CD14-positive monocyte (primary cell): ENCODE measurements around the gene RABAC1. TPM values are rescaled to one million over a fixed set of nuclear protein-coding genes. Genes with fewer than 3 reads are reported as not detected.
A peak's percentile ranks its signal among the peaks of the same experiment; 100 is the strongest.

Source experiments
- DNase-seq, 3 donors: peaks; one replicate each; pipeline ENCODE4 v3.0.0-alpha.2; 2011 to 2022
- H2AFZ ChIP-seq: 2 replicates; pipeline ENCODE4 v1.6.0; 2012; ENCODE audit warnings: mild to moderate bottlenecking, low read depth, low read length, inconsistent platforms; ENCODE audit not compliant: insufficient read depth, poor library complexity, severe bottlenecking
- H3K27ac ChIP-seq, 2 donors: 1 replicate in 1 of 2; 2 replicates in 1 of 2; pipeline ENCODE4 v1.5.1; 2012 to 2013; ENCODE audit warnings: low read length in 2 of 2, control low read depth in 1 of 2, inconsistent platforms in 1 of 2, low read depth in 1 of 2, mild to moderate bottlenecking in 1 of 2
- H3K27me3 ChIP-seq, 2 donors: one replicate each; pipeline versions ENCODE4 v1.6.0 to v1.6.1; 2011 to 2013; ENCODE audit warnings: low read length in 2 of 2; ENCODE audit not compliant: control insufficient read depth in 2 of 2, insufficient read depth in 2 of 2
- H3K36me3 ChIP-seq, 2 donors: replicated peaks in 1 of 2; 1 replicate in 1 of 2; 2 replicates in 1 of 2; pipeline versions ENCODE4 v1.5.1 to v1.6.1; 2012 to 2013; ENCODE audit warnings: low read length in 2 of 2, control low read depth in 1 of 2, inconsistent platforms in 1 of 2, mild to moderate bottlenecking in 1 of 2; ENCODE audit not compliant: insufficient read depth in 2 of 2, control insufficient read depth in 1 of 2
- H3K4me1 ChIP-seq, 2 donors: 1 replicate in 1 of 2; 2 replicates in 1 of 2; pipeline versions ENCODE4 v1.5.1 to v1.6.1; 2012 to 2013; ENCODE audit warnings: low read length in 2 of 2, control low read depth in 1 of 2, inconsistent platforms in 1 of 2, mild to moderate bottlenecking in 1 of 2, moderate library complexity in 1 of 2; ENCODE audit not compliant: insufficient read depth in 2 of 2, control insufficient read depth in 1 of 2
- H3K4me2 ChIP-seq: replicated peaks from 2 replicates; pipeline ENCODE3; 2012; ENCODE audit warnings: low read length, moderate library complexity, mild to moderate bottlenecking; ENCODE audit not compliant: poor library complexity, severe bottlenecking; ENCODE audit errors: extremely low read depth
- H3K4me3 ChIP-seq, 3 experiments: fragments of 200-600 bp in 1 of 3; sonication (generic) in 1 of 3; replicated peaks in 1 of 3; 1 replicate in 2 of 3; 2 replicates in 1 of 3; pipeline ENCODE4 v1.5.1; 2011 to 2013; ENCODE audit warnings: low read length in 3 of 3, mild to moderate bottlenecking in 3 of 3, control low read depth in 2 of 3, low read depth in 2 of 3, inconsistent platforms in 1 of 3, moderate library complexity in 1 of 3
- H3K79me2 ChIP-seq: 2 replicates; pipeline ENCODE4 v1.6.0; 2012; ENCODE audit warnings: mild to moderate bottlenecking, control low read depth, inconsistent platforms, low read length, moderate library complexity; ENCODE audit not compliant: insufficient read depth
- H3K9ac ChIP-seq: 2 replicates; pipeline ENCODE4 v1.6.0; 2017; ENCODE audit warnings: low read length, mild to moderate bottlenecking; ENCODE audit not compliant: insufficient read depth, poor library complexity, severe bottlenecking
- H3K9me3 ChIP-seq, 2 donors: replicated peaks in 1 of 2; 1 replicate in 1 of 2; 2 replicates in 1 of 2; pipeline versions ENCODE4 v1.5.1 to v1.6.1; 2012 to 2013; ENCODE audit warnings: low read length in 2 of 2, control low read depth in 1 of 2; ENCODE audit not compliant: control insufficient read depth in 1 of 2, insufficient read depth in 1 of 2
- H4K20me1 ChIP-seq: 2 replicates; pipeline ENCODE4 v1.6.0; 2012; ENCODE audit warnings: mild to moderate bottlenecking, low read length, control low read depth, moderate library complexity; ENCODE audit not compliant: insufficient read depth
- H3K27ac Mint-ChIP-seq, 7 donors: one replicate each; pipeline ENCODE4 v1.8.0; 2020; ENCODE audit warnings: mild to moderate bottlenecking in 7 of 7, mixed read lengths in 7 of 7, moderate library complexity in 6 of 7, inconsistent platforms in 2 of 7
- H3K27me3 Mint-ChIP-seq, 3 donors: one replicate each; pipeline ENCODE4 v1.8.0; 2021 to 2022; ENCODE audit warnings: low read depth in 3 of 3, mild to moderate bottlenecking in 3 of 3, mixed read lengths in 3 of 3, moderate library complexity in 3 of 3, inconsistent platforms in 1 of 3
- H3K36me3 Mint-ChIP-seq, 2 donors: one replicate each; pipeline ENCODE4 v1.8.0; 2020; ENCODE audit warnings: mixed read lengths in 2 of 2, inconsistent platforms in 1 of 2, mild to moderate bottlenecking in 1 of 2
- H3K4me1 Mint-ChIP-seq: one replicate; pipeline ENCODE4 v1.8.0; 2020; ENCODE audit warnings: mild to moderate bottlenecking, mixed read lengths
- H3K4me3 Mint-ChIP-seq, 2 donors: one replicate each; pipeline ENCODE4 v1.8.0; 2020; ENCODE audit warnings: mild to moderate bottlenecking in 2 of 2, mixed read lengths in 2 of 2, moderate library complexity in 1 of 2
- H3K9me3 Mint-ChIP-seq, 7 donors: one replicate each; pipeline ENCODE4 v1.8.0; 2020 to 2022; ENCODE audit warnings: mixed read lengths in 7 of 7, mild to moderate bottlenecking in 6 of 7, moderate library complexity in 6 of 7, inconsistent platforms in 2 of 7
- CTCF ChIP-seq: fragments of 200-600 bp; IDR thresholded peaks from one replicate; pipeline ENCODE4 v1.8.0; 2022; ENCODE audit warnings: antibody characterized with exemption, mild to moderate bottlenecking
- WGBS: methylation state at CpG from one replicate; pipeline ENCODE4 v1.1.5; 2013; ENCODE audit warnings: missing lambda C conversion rate; ENCODE audit not compliant: insufficient coverage; 5-methylcytosine and 5-hydroxymethylcytosine counted together
- intact Hi-C, 2 donors: fragments of 100-400 bp; cut with micrococcal nuclease; formaldehyde crosslinking; loops; one replicate each; pipeline versions ENCODE4 v1.15.0 to v1.15.1; 2023
- polyA plus RNA-seq, 3 donors: library from polyadenylated mRNA; depleted of rRNA in 1 of 3; unstranded in 2 of 3; stranded (reverse) in 1 of 3; fragments of 300-500 nt in 2 of 3; fragments of >200 nt in 1 of 3; fragmentation: Illumina TruSeq in 2 of 3; gene quantifications; 1 replicate in 2 of 3; 2 replicates in 1 of 3; pipeline ENCODE4 v1.2.3, GENCODE V29; 2012 to 2021

The RABAC1 gene
- polyA plus RNA-seq, 3 donors: 126 to 234 (median 202) TPM

DNA sequence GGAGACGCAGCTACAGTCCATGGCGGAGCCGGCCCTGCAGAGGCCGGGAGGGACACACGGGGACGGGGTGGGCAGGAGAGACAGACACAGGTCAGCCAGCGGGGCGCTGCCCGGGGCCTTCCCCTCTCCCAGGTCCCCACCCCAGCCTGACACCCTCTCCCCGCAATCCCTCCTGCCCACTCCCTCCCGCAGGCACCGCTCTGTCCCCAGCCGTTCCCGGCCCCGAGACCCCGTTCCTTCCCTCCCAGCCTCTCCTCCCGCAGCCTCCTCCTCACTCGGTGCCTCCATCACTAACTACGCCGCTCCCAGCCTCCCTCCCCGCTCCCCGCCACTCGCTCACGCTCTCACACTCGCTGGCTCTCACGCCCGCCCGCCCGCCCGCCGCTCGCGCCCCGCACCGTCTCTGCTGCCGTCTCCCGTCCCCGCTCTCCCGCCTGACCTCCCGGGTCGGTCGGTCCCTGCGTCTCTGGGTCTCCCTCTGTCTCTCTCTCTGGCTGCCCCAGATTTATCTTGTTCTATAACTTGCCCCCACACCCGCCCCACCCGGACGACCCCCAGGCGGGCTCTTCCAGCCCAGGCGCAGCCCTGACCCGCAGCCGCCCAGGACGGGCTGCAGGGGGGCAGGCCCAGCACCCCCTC is 46.1 kb downstream of the RABAC1 start:
- peaks cover 0 to 16% of the 10 kb centered on the region in 2 donors for H3K9me3 ChIP-seq
- H3K27ac ChIP-seq: no peak overlapping the region
- H3K4me2 ChIP-seq: no peak overlapping the region
- peaks cover 1 to 4% of the 10 kb centered on the region in 2 donors for H3K36me3 ChIP-seq
- H3K4me1 ChIP-seq: no peaks in the 10 kb centered on the region
- Mint-ChIP-seq H3K4me1 (peaks cover 18% of the 10 kb centered on the region), H3K9me3 (peaks cover 0 to 8% (median 3%) of the 10 kb centered on the region in 7 donors), H3K27ac (peak overlapping the region in 1 of 7 donors; percentile 58), H3K27me3 (peaks cover 4 to 44% (median 43%) of the 10 kb centered on the region in 3 donors), H3K36me3 (peaks cover 3 to 7% of the 10 kb centered on the region in 2 donors), H3K4me3 (peak overlapping the region in 1 of 2 donors; percentile 26)
- no peak for TF ChIP-seq CTCF
- H2AFZ ChIP-seq: no peak overlapping the region
- intact Hi-C loops: no loop called here
- DNase-seq: no peak
- no peaks in the 10 kb centered on the region for H3K79me2 ChIP-seq
- H3K4me3 ChIP-seq: no peak overlapping the region
- no peak overlapping the region for H3K9ac ChIP-seq
- H4K20me1 ChIP-seq: peaks cover 49% of the 10 kb centered on the region
- H3K27me3 ChIP-seq: peaks cover 29 to 67% of the 10 kb centered on the region in 2 donors
- WGBS: 3% methylated on average over 38 of the region's 51 CpGs

DNA sequence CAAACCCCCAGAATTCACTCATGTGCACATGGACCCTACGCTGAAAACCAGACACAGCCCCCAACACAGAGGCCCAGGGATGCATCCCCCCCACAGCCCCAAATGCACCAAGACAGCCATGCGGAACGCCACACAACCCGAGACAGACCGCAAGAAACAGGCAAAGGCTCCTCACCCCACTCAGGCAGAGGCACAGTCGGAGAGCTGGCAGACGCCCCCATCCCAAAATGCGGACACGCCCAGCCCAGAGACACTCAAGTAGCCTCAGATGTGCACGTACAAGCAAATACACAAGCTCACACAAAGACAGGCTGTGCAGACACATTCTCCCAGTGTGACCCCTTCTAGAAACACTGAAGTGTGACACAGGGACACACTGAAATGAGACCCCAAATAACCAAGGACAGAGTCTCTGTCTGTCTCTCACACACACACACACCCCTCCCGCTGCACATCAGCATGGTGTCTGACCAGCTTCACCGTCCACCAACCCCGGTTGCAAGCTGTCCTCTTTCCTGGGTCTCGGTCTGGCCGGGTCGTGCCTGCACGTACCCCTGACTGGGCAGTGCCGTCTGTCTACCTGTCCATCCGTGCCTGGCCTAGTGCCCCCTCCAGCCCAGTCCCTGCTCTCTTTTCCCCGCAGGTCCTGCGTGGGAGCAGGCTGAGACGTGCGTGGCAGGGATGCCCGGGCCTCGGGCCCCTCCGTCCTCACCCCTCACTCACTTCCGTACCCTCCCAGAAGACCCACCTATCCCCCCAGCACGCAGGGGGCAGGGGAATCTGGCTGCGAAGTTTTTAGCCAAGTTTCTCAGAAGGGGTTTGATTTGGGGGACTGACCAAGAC is 47.0 kb downstream of the RABAC1 start:
- Mint-ChIP-seq H3K4me3 (peak overlapping the region in 1 of 2 donors; percentile 74), H3K9me3 (peaks cover 0 to 8% (median 3%) of the 10 kb centered on the region in 7 donors), H3K36me3 (peaks cover 7 to 12% of the 10 kb centered on the region in 2 donors), H3K27me3 (peaks cover 4 to 46% (median 45%) of the 10 kb centered on the region in 3 donors), H3K4me1 (peaks cover 18% of the 10 kb centered on the region), H3K27ac (no peak overlapping the region)
- Histone ChIP-seq H4K20me1 (peaks cover 56% of the 10 kb centered on the region), H2AFZ (no peak overlapping the region), H3K4me3 (no peak overlapping the region), H3K4me2 (no peak overlapping the region), H3K36me3 (peaks cover 5 to 8% of the 10 kb centered on the region in 2 donors), H3K9me3 (peaks cover 0 to 16% of the 10 kb centered on the region in 2 donors), H3K79me2 (no peaks in the 10 kb centered on the region), H3K4me1 (no peaks in the 10 kb centered on the region), H3K9ac (no peak overlapping the region), H3K27me3 (peaks cover 29 to 58% of the 10 kb centered on the region in 2 donors), H3K27ac (no peak overlapping the region)
- DNase-seq: no peak
- intact Hi-C loops: no loop called here
- no peak for TF ChIP-seq CTCF
- WGBS: 45% methylated on average over 22 of the region's 29 CpGs
